Caki2 (cell line): ENCODE data around the gene TRAIP. TPM values are rescaled to one million over a fixed set of nuclear protein-coding genes. Genes with fewer than 3 reads are reported as not detected.

Source experiments
- DNase-seq: peaks from one replicate; pipeline ENCODE4 v3.0.0-alpha.2; 2015; ENCODE audit warnings: low read depth
- in situ Hi-C: cut with HindIII; loops from 2 replicates; pipeline ENCODE4 v1.10.0; 2016; ENCODE audit warnings: low sequenced_read_pairs, low pct_unique_long_range_greater_than_20kb, mixed read lengths
- total RNA-seq: library from RNA; depleted of rRNA; stranded (reverse); fragments of >200 nt; shearing (Covaris generic); gene quantifications from 2 replicates; pipeline ENCODE4 v1.2.3, GENCODE V29; 2014; ENCODE audit warnings: low replicate concordance

Gene TRAIP
- total RNA-seq, 1 experiment from 2014 or later, result 7.0 TPM

DNA sequence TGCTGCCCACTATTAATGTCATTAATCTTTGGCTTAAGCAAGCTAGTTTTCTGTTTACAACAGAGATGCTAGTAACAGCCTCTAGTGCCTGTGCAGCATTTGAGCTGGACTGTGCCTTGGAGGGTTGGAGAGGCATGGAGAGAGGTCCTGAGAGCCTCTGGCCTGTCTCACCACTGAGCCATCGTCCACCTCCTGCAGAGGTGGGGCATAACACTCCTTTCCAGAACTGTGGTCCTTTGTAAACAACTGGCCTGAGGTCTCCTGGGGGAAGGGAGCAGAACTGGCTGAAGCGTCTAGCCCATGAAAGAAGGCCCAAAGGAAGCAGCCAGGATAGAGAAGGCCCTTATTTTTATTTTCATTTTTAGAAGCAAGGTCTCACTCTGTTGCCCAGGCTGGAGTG, 23.4 kb upstream of the TRAIP start:
- no peak for DNase-seq
- in situ Hi-C loops, result no loop called here

DNA sequence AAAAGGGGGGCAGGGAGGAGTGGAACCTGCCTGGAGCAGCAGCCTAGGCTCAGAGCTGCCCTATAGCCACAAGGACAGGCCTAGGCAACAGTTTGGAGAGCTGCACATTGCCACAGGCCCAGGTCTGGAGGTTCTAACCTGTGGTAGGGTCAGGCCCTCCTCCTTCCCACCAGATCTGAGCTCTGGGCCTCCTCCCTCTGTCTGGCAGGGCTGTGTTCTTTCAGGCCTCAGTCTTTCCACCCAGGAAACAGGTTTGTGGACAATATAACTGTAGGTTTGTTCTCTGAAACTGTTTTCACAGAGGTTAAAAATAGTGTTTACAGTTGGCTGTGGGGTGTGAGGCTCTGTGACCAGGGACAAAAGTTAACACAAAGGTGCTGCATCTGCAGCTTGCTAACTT, 22.3 kb upstream of the TRAIP start:
- no peak for DNase-seq
- in situ Hi-C loops, result no loop called here

DNA sequence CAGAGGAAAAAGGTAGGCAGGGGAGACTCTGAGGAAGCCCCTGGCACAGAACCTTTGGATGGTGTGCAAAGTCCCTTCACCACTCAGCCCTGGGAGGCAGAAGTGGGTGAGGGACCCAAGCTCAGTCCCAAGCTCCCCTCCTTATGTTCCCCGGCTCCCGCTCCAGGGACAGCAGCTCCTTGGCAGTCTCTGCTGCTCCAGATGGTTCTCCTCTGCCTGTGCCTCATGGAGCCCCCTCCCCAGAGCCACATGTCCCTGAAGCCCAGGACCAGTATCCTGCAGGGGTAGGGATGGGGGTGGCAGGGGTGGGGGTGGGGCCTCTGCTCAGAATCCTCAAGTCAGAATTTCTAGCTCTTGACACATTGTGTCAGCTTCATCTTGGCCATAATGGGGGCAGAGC, 21.4 kb upstream of the TRAIP start:
- DNase-seq, result no peak
- in situ Hi-C loops, result no loop called here

DNA sequence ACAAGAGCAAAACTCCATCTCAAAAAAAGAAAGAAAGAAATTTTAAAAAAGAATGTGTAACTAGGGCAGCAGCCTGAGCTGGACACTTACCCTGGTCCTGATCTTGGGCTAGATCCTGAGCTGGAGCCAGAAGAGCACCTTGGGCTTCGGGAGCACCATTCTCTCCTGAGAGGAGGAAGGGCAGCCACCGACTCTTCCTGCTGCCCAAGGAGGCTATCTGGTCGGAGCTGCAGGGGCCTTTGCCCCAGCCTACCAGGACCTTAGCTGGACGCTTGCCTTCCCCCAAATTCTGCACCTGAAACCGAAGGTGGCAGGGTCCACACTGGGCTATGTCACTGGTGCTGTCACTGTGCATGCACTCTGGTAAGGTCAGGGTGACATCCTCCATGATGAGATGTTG, 20.2 kb upstream of the TRAIP start:
- no peak for DNase-seq
- in situ Hi-C loops, result no loop called here

DNA sequence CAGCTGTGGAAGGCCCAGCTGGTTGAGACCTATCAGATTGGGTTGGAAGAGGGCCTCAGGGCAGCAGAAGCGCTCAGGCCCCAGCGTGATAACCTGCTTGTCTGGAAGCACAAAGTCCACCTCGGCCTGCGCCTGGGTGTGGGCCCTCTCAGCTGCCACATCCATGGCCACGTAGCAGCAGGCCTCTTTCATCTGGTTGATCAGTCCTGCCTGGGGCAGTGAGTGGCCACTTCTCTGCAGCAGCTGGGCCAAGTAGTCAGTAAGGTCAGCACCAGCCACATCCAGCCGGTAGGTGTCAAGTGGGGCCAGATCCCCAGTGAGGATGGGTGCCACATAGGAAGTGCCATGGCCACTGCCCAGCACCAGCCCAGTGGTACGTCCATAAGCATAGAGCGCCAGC, 17.3 kb upstream of the TRAIP start:
- in situ Hi-C loops, result no loop called here
- no peak for DNase-seq

DNA sequence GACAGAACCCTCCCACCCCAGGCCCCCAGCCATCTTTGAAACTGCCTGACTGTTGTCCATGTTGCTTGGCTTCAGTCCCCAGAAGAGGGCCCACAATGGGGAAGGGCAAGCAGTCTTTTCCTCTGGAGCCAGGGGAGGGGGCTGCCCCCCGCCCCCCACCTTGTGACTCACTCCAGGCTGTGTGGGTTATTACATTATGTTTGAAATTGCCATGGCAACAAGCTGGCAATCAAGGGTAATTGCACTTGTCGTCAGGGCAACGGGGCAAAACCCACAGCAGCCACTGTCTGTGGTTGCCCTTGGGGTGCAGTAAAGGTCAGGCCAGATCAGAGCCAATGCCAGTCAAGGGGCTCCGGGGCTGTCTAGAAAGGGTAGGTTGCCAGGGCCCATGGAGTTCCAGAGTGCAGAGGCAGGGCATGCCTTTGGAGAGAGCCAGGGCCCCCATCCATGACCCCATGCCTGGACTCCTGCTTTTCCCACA, 16.5 kb upstream of the TRAIP start:
- in situ Hi-C loops, result no loop called here

DNA sequence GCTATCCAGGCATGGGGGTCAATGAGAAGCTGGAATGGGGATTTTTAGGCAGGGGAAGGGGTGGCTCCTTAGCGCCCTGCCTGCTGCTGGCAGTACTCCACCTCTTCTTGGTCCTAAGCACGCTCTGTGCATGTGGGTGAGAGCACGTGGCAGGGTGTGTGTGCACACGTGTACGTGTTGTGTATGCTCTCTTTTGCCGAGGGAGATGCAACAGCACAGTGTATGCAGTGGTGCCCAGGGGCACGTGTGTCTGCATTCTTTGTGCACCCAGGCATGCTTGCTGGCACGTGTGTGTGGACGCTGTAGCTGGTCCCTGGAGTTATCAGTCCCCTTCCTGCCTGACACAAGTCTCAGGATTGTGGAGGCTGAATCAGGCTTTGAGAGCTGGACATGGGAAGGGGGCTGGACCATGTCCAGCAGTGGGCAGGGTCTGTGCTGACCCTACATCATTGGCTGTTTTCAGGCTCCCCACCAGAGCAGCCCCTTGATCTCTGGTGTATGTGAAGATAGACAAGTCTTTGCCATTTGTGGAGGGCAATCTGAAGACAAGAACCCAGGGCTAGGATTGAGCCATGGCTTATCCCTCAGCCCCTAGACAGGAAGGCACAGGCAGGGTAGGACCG, 15.3 kb upstream of the TRAIP start:
- in situ Hi-C loops, result no loop called here
- DNase-seq, result no peak

More for the DNA sequence above, 16.5 kb upstream of the TRAIP start:
- DNase-seq, result no peak

DNA sequence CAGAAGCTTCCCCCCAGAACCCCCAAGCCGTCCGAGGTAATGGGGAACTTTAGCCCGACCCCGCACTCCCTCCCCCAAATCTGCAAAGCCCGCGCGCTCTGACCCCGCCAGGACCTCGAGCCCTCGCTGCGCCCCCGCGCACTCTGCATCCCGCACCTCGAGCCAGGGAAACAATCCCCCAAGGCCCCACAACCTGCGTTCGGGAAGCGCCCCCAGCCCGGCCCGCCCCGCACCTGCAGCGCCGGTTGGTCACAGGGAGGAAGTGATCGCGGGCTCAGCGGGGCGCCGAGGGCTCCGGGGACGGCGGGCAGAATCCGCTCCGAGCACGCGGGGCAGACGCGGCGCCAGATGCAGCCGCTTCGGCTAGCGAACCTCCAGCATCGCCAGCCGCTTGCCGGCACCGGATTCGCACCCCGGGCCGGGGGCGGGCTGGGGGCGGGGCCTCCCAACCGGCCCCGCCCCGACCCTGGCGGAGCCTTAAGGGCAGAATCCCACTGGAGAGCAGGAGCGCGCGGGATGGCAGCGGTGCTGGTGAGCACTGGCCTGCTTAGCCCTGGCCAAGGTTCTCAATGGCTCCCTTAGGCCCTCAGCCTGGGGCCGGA, 13.3 kb upstream of the TRAIP start, which contains the start of gene CAMKV:
Gene CAMKV, minus strand, starts transcription at position 382 of the 602 bp plus-strand sequence. CDS start 7,518 bp downstream, outside the sequence.
- in situ Hi-C loops, result no loop called here
- DNase-seq, result no peak

DNA sequence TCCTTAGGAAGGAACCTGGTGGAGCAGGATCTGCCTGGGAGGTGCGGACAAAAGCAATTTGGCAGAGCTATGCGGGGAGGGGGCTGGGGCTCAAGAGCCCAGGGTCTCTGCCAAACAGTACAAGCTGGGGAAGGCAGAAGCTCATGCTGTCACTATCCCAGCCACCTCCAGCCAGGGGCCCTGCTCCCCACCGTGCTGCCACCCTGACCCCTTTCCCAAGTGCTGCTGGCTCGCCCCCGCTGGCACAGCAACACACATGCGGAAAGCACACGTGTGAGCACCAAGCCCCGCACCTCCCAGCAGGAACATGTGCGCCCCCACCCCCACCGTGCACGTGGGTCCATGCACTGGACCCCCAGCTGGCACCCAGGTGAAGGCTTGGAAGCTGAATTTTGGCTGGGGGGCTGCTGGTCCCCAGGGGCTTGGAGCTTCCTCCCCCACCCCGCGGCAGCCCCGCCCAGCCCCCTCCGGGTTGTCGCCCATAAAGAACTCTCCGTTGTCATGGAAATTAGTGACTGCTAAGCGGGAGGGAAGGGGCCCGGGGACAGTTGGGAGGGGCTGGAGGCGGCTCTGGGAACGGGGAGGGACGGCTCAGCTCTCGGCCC, 12.6 kb upstream of the TRAIP start:
- in situ Hi-C loops, result no loop called here
- DNase-seq, result no peak

DNA sequence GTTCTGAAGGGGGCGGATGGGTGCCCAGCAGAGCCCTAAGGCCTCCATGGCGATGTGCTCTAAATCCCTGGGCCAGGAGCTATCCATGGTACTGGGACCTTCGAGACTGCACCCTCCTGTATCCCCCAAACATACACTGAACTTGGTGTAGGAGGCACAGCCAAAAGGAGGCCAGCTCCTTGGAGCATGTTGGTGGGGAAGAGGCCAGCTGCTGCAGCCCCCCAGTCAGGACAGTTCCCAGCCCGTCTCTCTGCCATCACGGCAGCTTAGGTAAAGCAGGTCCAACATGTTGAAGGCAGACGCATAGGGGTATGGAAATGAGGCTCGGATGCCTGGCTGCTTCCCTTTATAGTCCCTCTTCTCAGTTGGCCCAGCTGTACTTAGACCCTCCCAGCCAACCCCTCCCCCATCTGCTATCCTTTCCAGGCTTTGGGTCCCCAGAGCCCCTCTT, 11.5 kb upstream of the TRAIP start:
- DNase-seq, result peak; percentile 15
- in situ Hi-C loops, result no loop called here

DNA sequence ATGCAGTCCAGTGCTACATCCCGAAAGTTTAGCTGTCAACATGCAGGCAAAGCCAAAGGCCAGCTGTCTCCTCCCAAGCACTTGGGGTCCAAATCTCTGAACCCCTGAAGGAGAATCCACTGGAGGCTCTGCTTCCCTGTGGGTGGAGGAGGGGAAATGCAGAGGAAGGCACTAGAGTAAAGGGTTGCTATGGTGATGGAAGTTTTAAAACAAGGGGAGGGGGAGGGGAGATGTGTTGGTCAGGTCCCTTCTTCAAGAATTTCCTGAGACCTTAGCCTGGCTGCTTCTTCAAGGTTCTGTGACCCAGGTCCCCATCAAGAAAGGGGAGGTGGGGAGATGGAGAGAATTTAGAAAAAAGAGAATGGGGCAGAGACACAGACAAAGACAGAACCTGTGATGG, 11.0 kb upstream of the TRAIP start:
- no peak for DNase-seq
- in situ Hi-C loops, result no loop called here

DNA sequence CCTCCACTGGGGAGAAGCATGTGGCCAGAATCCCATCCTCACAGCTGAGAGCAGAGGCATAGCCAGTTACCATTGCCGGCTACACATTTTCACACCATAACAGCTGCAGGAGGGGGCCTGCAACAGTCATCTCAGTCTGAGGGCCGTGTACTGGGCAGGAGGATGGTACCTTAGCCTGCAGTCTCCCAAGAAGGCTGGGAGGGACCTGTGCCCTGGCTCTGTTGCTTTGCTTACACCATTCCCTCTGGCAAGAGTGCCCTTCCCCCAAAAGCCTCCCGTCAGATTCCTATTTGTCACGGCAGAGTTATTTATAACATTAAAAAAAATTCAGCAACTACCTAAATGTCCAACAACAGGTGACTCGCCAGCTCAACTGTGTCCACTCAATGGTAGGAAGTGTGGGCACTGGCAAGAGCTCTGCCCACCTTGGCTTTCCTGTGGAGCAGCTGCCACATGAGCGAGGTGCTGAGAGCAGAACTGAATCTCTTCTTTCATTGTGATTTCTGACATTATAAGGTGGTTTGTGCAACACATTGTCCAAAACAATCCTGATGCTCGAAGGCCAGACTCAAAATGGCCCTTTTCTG, 8.9 kb upstream of the TRAIP start:
- in situ Hi-C loops, result no loop called here
- no peak for DNase-seq

DNA sequence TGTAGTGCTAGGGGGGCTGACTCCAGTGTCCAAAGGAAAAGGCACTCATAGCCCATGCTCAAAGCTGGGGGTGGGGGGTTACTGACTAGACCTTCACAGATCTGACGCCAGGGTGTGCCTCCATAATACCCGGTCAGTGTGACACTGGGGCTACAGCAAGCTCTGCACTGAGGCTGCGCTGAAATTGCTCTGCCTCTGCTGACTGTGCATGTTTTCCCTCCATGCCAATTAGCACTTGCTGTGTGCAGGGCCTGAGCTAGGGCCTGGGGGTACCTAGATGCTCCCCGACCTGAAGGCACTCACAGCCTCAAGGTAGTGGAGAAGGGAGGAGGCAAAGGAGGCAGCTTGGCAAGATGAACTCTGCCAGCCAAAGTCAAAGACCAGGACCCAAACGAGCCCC, 8.1 kb upstream of the TRAIP start:
- in situ Hi-C loops, result no loop called here
- DNase-seq, result no peak

DNA sequence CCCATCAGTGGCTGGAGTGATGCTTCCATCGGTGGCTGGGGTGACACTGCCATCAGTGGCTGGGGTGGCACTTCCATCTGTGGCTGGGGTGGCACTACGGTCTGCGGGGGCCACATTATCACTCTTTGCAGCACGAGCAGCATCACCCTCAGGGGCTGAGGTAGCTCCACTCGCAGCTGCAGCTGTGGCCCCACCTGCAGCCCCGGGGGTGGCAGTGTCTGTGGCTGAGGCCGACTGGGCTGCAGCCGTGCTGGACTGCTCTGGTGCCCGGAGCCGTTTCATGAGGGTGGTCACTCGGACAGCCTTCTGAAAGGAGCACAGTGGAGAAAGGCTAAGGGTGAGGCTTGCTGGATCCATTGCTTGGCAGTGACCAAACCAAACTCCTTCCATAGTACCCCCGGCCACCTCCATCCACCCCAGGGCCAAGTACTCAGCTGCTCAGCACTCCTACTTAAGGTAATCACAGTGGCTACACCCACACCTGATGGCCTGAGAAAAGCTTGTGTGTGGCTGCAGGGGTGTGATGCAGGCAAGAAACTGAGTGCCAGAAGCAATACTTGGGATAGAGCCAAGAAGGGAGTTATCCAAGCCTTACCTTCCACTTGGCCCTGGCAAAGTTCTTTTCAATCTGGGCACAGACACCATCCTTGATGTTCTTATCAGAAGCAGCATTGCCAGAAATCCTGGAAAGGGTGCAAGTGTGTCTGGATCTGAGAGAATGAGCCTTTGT, 3.4 kb upstream of the TRAIP start:
- in situ Hi-C loops, result no loop called here
- DNase-seq, result no peak

DNA sequence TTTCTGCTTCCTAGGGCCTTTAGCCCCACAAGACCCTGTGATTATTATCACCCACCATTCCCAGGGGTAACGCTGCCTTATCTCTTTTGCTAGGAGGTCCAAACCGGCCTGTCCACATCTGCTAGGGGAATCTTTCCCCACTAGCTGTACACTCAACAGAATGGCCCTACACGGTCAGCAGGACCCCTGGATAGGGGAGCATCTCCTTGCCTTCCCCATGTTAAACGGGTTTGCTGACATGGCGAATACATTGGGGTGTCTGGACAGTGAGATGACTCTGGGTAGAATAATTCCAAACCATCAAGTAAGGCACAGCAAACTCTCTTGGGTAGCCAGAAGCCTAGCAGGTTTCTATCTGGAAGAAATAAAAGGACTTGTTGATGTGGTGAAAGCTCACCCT, 702 bp downstream of the TRAIP start:
- no peak for DNase-seq
- in situ Hi-C loops, result no loop called here

DNA sequence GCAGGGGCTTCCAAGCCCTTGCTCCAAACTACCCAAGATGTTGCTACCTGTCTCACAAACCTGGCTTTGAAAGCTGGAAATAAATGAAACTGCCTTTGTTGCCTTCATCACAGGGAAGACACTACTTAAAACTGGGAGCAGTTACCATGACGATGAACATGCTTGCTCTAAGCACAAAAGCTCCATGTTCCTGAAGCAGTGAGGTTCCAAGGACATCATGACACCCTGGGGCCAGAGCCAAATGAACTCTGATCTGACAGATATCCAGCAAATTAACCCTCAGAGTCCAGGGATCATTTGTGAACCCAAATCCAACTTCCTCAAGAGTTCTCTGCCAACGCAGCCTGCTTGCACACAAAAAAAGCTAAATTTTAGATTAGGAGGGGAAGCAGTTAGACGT, 10.7 kb downstream of the TRAIP start:
- in situ Hi-C loops, result no loop called here
- DNase-seq, result no peak

DNA sequence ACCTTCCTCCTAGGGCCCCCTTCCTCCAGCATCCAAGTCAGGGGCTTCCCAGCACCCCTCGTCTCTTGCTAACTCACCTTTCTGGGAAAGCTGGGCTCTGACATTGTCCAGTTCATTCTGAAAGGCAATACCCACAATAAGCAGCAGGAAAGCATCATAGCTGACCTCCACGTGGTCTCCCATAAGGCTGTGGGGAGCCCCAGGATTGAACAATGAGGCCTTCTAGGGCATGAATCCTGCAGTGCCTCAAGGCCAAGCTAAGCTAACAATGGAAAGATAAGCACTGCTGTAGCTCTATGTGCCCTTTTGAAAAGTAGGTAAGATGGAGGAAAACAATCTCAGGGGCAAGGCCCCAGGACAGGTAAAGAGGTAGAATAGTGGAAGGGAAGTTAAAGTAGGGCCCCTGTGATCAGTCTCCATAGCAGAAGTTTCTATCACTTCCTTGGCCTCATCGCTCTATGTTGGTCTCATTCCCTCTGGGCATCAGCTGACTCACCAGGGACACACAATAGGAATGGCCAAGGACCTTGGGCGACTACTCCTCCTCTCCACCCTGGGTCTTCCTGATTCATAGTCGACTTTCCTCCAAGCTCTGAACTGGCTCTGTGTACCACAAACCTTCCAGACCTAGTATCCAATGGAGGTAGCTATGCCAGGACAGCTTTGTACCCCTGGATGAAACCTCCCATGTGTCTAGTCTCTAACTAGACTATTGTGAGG, 11.7 kb downstream of the TRAIP start:
- no peak for DNase-seq
- in situ Hi-C loops, result no loop called here

DNA sequence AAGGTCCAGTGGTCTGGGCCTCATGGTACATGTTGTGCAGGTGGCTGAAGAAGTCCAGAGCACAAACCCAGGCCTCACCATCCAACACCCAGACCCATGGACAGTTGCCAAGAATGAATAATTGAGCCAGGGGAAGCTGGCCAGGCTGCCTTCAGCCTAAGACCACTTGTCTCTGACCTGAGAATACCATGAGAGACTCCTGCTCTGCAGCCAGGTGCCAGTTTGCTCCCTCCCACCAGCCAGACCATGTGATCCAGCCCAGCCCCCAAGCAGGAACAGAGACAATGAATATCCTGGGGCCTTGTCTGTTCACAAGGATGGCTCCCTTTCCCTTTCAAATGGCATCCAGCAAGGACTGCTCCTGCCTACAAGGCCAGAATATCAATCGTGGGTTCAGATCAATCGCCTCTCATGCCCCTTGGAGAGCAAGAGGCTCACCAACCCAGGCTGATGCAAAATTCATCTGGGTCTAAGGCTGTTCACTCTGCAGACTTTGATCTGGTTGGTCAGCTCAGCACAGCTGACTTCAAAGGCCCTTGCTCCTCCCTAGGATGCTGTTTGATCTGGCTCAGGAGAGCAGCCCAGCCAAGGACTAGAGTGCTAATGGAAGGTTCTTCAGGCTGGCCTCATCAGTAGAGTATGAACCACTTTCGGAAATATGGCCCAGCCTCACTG, 13.4 kb downstream of the TRAIP start:
- DNase-seq, result no peak
- in situ Hi-C loops, result no loop called here
